GM21723 (cell line): Measurements from ENCODE around the gene FARP1.

Source experiments
- ATAC-seq: cut with Tn5 transposase; IDR thresholded peaks from one replicate; pipeline ENCODE4 v1.9.1; 2021; ENCODE audit warnings: mild to moderate bottlenecking, moderate library complexity; ENCODE audit not compliant: unreplicated experiment

FARP1 gene

GRCh38 chr13:98198683-98199082, 55.8 kb downstream of the FARP1 start:
- no peak for ATAC-seq

DNA sequence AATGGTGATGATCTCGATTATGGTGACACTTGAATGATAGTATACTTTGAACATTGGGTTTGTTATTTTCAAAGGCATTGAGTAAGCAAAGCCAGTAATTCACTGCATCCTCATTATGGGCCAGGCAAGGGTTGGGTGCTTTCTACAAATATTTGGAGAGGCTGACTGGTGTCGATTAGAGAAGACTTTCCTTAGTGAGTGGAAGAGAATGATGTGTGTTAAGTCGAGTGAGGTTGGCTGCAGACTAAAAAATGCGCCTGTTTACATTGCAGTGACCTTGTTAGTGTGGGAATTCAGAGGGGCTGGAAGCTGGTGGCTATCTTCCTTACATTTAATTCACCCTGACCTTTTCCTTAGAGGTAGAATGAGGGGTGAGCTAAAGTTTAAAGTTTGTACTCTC, 56.6 kb downstream of the FARP1 start:
- no peak for ATAC-seq

DNA sequence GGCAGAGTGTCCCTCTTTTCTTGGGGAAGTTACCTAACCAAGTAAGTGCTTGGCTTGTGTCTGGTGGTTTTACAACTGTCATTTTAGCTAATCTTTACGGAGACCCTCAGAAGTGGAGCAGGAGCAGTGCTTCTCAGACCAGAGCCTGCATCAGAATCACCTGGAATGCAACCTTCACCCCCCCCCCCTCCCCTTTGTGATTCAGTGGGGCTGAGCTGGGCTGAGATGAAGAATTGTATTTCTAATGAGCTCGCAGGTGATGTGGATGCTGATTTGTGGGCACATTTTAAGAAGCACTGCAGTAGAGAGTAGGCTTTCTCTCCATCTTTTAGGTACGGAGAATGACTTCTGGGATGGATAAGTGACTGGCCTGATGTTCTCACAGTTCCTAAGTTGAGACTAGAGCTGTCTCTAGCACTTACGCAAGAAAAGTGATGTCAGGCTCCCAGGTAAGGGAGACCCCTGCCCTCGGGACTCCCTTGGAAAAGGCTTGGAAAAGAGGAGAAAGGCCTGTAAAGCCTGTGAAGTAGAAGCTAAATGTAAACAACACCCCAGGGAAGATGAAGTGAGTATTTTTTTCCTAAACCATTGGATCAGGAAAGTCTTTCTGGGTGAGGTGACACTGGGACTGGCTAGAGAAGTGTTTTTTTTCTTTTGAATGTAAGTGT, 57.5 kb downstream of the FARP1 start:
- ATAC-seq: no peak

DNA sequence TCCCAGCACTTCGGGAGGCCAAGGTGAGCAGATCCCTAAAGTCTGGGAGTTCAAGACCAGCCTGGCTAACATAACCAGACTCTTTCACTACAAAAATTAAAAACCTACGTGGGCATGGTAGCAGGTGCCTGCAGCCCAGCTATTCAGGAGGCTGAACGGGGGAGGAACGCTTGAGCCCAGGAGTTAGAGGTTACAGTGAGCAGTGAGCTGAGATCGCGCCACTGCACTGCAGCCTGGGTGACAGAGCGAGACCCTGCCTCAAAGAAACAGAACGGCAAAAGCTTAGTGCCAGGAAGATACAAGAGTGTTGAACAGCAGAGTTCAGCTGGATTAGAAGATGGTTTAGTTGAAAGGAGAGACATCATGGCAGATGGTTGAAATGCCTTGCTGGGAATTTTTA, 58.3 kb downstream of the FARP1 start:
- no peak for ATAC-seq

DNA sequence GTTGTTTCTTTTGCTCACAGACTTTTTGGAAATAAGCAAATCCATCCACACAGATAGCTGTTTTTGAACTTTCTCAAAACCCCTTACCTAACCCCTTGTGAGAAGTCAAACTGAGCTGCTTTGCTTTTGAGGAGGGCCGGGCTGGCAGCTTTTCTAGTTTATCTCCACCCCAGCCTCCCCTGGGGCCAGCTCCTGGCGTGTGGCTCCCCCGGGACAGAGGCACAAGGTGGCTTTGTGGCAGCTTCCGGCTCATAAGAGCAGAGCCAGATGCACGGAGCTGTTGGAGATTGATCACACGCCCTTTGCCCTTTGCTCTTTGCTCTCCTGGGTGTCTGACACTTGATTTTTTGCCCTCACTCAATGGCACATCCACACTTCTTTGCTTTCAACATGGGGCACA, 59.1 kb downstream of the FARP1 start:
- no peak for ATAC-seq

GRCh38 chr13:98203646-98204326, 60.9 kb downstream of the FARP1 start:
- no peak for ATAC-seq

- no peak for ATAC-seq
Observed at GRCh38 chr13:98204546-98204945, 61.7 kb downstream of the FARP1 start.

- no peak for ATAC-seq
Observed at GRCh38 chr13:98206946-98207345, 64.1 kb downstream of the FARP1 start.

DNA sequence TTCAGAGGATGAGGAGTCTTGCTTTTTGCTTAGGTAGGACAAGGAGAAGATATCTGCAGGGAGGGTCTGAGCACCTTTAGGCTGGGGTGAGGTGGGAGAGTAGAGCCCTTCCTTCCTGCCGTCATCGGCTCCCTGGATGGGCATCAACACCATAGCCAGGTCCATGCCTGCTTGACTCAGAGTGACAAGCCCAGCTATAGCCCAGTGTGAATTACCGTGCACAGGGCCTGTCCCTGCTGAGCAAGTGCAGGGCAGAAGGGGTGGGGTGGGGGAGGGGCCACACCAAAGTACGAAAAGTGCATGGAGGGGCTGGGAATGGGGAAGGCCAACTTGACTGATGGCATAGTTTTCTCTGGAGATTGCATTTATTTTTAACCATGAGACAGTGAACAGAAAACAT, 64.5 kb downstream of the FARP1 start:
- ATAC-seq: no peak

DNA sequence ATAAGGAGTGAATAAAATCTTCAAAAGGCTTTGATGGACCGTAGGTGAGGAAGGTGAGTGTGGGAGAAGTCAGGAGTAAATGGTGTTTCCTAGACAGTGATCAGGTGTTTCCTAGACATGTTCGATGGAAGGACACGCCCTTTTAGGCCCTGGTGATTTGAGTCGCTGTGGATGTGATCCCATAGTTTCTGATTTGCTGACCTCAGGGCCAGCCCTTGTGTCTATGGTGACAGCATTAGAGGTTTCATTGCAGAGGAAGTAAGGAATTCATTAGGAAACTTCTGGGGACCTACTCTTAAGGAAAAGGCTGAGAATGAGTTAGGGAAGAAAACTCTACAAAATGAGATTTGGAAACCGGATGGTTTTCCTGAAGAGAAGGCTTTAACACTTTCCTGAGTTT, 65.7 kb downstream of the FARP1 start:
- ATAC-seq: no peak

DNA sequence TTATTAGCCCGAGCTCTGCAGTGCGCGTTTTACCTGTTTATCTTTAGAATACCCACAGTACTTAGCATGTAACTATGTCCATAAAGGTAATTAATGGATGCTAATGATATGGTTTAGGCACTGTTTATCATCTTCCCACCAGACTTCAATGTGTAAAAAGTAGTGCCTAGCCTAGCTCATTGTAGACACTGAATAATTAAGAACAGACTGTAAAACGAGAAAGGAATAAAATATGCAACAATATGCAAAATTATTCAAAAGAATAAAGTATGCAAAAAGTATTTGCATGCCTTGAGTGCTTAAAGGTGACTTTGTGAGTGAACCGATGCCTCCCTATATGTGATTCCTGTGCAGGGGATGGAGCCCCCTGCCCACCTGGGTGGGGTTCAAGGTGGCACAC, 69.9 kb downstream of the FARP1 start:
- no peak for ATAC-seq

DNA sequence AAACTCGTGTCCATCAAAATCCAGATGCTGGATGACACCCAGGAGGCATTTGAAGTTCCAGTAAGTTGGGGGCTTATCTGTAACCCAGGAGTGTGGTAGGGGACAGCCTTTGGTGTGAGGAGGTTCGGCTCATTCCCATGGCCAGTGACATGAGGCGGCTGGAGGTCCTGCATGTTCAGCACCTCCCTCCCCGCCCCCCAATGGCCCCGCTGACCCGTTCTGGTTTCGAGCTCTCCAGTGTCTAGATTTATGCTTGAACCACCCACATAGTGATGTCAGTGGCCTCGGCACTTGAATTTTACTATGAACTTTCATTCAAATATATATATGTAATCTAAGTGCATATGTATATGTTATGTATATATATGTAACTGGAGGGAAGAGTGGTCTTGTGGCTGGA, 70.5 kb downstream of the FARP1 start:
- no peak for ATAC-seq

DNA sequence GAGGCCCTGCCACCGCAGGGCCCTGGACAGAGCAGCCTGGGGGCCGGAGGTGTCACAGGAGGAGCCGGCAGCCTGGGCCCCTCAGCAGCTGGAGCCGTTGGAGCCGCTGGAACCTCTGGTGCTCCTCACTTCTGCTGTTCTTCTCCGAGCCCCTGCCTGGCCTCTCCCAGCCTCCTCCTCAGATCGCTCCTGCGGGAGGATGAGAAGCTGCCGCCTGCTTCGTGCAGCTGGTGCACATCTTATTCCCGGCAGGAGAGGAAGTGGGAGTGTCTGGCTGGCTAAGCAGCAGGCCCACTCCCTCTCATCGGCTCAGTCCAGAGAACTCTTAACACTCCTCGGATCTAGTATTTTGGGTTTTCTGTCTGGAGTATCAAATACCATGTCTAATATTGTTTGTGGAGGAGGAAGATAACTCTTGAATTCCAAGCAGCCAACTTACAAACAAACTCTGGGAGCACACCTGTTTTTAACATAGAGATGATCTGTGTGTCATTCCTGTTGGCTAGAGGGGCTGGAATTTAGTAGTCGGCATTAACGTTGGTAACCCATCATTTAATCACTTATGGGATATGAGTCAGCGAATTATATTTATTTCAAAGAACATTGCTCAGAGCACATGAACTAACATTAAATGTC, 71.2 kb downstream of the FARP1 start:
- ATAC-seq: no peak

GRCh38 chr13:98214707-98215106, 71.8 kb downstream of the FARP1 start:
- no peak for ATAC-seq

GRCh38 chr13:98215508-98215907, 72.6 kb downstream of the FARP1 start:
- ATAC-seq: no peak

DNA sequence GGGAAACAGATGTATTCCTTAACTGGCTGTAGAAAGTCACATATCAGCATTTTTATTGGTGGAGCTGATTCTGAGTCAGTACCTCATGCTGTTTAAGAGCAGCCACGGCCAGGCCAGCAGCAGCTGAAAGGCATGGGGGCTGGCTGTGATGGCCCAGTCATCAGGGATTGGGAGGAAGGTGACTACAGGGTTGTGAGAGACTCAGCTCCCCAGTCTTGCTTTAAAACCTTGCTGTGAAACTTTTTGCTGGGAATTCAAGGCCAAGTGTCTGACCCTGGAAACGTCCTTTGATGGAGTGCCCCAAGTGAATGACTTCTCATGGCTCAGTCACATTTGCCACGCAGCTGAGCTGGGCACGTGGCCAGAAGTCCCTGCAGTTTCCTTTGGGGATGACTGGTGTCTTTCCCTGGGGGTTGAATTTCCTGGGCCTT, 73.3 kb downstream of the FARP1 start:
- no peak for ATAC-seq

DNA sequence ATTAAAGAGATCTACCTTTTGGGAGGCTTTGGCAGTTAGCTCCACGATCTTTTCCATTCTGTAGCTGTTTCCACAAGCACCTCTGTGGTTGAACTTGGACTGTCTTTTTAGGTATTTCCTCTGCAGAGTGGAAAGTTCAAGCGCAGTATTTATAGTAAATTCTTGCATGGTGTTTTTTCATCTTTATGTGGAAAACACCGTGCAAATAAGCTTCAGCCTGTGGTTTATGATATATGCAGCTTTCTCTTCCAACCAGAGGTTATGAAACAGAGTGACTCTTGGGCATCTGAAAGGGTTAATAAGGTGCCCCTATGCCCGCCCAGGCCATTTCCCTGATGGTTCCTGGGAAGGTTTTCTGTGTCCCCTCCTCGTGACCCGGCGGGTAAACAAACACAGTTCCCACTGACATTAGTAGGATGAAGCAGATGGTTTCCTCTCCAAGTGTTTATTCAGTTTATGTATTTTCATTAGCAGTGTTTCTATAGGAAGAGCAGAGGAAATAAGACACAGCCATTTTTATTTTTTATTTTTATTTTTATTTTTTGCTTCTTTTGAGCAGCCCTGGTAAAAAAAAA, 73.9 kb downstream of the FARP1 start:
- no peak for ATAC-seq

DNA sequence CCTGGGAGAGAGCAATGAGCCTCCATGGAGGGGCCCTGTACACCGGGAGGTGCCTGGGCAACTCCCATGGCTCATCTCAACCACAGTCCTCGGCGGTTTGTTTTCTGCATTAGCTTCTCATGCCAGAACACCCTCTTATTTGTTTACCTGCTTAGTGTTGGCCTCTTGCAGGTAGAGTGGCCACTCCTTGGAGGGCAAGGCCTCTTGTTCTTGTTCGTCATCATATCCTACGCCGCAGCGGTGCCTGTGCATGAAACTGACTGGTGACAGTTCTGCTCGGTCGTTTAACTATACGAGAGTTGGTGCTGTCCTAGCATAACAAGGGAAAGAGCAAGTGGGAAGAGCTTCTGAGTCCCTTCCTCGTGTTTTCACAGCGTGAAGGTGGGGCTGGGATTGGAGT, 74.7 kb downstream of the FARP1 start:
- no peak for ATAC-seq

DNA sequence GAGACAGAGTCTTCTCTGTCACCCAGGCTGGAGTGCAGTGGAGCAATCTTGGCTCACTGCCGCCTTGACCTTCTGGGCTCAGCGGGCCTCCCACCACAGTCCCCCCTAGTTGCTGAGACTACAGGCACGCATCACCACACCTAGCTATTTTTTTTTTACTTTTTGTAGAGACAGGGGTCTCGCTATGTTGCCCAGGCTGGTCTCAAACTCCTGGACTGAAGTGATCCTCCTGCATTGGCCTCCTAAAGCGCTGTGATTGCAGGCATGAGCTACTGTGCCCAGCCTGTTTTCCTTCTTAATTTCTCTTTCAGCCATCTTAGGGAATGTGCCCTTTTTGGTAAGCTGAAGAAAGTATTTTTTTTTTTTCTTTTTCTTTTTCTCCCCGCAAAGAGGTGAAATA, 76.8 kb downstream of the FARP1 start:
- ATAC-seq: no peak

- no peak for ATAC-seq
Observed at GRCh38 chr13:98220271-98220791, 77.4 kb downstream of the FARP1 start.

- ATAC-seq: no peak
Observed at GRCh38 chr13:98221234-98221633, 78.3 kb downstream of the FARP1 start.

- no peak for ATAC-seq
Observed at GRCh38 chr13:98222081-98222554, 79.2 kb downstream of the FARP1 start.
